Measurements from ENCODE around the gene EIF4ENIF1.
A peak's percentile ranks its signal among the peaks of the same experiment; 100 is the strongest.

EIF4ENIF1 gene

DNA sequence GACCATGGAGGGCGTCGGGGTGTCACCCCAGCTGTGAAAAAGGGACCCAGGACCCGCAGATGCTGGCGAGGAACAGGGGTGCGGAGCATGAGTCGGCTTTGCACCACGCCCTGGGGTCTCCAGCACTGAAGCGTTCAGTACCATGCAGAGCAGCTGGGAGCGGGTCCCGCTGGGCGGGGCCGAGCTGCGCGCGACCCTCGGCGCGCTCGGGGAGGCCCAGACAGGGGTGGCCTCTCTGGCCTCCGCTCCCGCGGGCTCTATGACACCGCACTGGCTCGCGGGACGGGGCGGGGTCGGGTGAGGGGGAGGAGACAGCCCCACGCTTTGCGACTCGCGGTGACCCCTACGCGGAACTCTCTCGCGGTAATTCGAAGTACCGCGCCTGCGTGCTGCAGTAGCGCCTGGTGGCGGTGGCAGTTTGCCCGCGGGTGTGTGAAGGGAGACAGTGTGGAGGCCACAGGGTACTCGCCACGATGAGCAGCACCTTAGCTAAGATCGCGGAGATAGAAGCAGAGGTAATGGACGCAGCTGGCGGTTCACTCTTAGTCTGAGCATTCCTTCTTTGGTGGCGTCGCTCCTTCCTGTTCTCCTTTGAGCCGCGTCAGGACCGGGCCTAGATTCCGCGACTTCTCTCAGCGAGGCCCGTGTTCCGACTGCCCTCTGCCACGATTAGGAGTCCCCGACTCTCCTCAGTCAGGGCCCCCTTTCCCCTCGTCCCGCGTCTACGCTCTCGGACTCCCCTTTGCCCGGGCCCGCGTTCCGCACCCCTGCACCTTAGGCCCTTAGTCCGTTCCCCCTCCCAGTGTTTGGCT is 90.2 kb downstream of the EIF4ENIF1 start, which contains the start of gene DRG1:
Gene DRG1 (plus strand): TSS at position 394 of the 812 bp plus-strand sequence. CDS start 80 bp downstream, at position 474.
- DNase-seq (ENCODE audit: insufficient read length, low spot score), result peak; percentile 49
- TF ChIP-seq, protein P1, sequence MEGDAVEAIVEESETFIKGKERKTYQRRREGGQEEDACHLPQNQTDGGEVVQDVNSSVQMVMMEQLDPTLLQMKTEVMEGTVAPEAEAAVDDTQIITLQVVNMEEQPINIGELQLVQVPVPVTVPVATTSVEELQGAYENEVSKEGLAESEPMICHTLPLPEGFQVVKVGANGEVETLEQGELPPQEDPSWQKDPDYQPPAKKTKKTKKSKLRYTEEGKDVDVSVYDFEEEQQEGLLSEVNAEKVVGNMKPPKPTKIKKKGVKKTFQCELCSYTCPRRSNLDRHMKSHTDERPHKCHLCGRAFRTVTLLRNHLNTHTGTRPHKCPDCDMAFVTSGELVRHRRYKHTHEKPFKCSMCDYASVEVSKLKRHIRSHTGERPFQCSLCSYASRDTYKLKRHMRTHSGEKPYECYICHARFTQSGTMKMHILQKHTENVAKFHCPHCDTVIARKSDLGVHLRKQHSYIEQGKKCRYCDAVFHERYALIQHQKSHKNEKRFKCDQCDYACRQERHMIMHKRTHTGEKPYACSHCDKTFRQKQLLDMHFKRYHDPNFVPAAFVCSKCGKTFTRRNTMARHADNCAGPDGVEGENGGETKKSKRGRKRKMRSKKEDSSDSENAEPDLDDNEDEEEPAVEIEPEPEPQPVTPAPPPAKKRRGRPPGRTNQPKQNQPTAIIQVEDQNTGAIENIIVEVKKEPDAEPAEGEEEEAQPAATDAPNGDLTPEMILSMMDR (IDR thresholded peaks at IDR 0.05; ENCODE audit: insufficient read depth, missing control alignments), result no peak
- no peak for FAIRE-seq

DNA sequence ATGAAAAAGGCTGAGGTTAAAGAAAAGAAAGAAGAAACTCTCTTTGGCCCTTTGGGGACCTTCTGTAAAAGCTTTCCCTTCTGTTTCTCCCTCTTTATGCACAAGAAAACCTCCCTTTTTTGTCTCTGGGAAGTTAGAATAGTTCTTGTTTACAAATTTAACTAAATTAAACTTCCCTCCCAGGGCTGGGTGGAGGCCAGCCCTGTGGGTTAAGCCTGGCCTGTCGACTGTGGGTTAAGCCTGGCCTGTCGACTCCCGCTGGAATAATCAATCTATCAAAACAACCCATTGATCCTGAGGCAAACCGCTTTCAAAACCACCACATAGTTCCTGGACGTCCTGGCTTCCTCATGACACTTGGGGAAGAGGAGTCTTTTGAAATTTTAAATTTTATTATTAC is 91.4 kb downstream of the EIF4ENIF1 start:
- no peak for DNase-seq (ENCODE audit: insufficient read length, low spot score)
- TF ChIP-seq, protein P1 (IDR thresholded peaks at IDR 0.05; ENCODE audit: insufficient read depth, missing control alignments), result no peak
- FAIRE-seq, result no peak

DNA sequence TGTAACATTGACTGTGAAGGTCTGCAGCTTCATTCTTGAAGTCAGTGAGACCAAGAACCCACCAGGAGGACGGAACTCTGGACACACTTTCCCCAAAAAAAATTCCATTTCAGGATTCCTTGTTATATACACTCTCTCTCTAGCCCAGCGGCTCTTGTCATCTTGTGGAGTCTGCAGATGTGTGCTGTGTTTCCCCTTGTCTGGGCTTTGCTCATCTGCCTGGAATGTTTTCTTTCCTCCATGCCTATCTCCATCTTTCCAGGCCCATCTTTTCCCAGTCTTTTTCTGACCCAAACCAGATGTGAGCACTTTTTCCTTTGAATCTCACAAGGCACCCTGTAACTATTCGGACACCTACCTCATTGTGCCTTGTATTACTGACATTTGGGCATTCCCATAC is 95.3 kb downstream of the EIF4ENIF1 start:
- no peak for DNase-seq (ENCODE audit: insufficient read length, low spot score)
- TF ChIP-seq, protein P1 (IDR thresholded peaks at IDR 0.05; ENCODE audit: insufficient read depth, missing control alignments), result no peak
- no peak for FAIRE-seq

DNA sequence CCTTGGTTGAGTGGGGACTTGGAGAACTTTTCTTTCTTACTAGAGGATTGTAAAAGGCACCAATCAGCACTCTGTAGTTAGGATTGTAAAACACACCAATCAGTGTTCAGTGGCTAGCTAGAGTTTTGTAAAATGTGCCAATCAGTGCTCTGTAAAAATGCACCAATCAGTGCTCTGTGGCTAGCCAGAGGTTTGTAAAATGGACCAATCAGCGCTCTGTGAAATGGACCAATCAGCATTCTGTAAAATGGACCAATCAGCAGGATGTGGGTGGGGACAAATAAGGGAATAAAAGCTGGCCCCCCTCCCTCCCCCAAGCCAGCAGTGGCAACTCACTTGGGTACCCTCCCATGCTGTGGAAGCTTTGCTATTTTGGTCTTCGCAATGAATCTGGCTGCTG is 95.7 kb downstream of the EIF4ENIF1 start:
- TF ChIP-seq, protein P1 (IDR thresholded peaks at IDR 0.05; ENCODE audit: insufficient read depth, missing control alignments), result no peak
- DNase-seq (ENCODE audit: insufficient read length, low spot score) (no peak), FAIRE-seq (no peak)

All from D721Med (cell line).